ENCODE results near the gene BEX4. TPM values are rescaled to one million over a fixed set of nuclear protein-coding genes. Genes with fewer than 3 reads are reported as not detected.
A peak's percentile ranks its signal among the peaks of the same experiment; 100 is the strongest.

BEX4 gene
- polyA plus RNA-seq, 3 donors, result 17.6 to 33.5 (median 28.6) TPM

DNA sequence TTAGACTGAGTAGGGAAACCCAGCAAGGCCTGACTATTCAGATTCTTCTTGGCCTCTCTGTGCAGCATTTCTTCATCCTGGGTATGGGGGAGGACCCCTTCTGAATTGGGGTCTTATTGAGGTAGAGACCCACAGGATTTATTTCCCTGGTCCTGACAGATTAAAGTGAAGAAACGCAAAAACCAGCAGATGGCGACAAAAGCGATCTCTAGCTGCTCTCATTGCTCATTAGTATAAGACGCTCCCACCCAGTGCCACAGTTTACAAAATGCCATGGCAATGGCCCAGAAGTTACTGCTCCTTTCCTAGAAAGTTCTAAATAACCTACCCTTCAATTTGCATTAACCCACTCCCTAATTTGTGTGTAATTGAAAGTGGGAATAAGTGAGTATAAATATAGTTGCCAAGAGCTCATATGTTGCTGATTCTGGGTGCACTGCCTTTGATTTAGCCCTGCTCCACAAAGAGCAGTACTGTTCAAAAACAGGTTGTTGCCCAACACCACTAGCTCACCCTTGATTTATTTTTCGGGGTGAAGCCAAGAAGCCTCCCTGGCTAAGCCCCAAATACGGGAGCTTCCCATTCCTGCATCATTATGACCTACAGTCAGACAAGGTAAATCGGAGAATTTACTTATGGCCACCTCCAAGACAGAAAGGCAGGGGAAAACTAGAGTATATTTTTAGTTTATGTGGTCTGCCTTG, 3.7 kb upstream of the BEX4 start:
- DNase-seq, result peak; percentile 6 to 52 (median 32)
- Histone ChIP-seq H3K27ac (ENCODE audit: low read depth in 1 of 2, low read length in 2 of 2) (no peak overlapping the region), H3K9ac (ENCODE audit: insufficient read depth, low read length, poor library complexity, severe bottlenecking) (no peak overlapping the region), H3K4me2 (replicated peaks; ENCODE audit: extremely low read depth, low read length, poor library complexity, severe bottlenecking) (no peak overlapping the region), H3K9me3 (replicated peaks in 1 of 2; ENCODE audit: control insufficient read depth in 1 of 2, insufficient read depth in 1 of 2, low read length in 2 of 2) (no peaks in the 10 kb centered on the region), H2AFZ (ENCODE audit: insufficient read depth, low read depth, low read length, poor library complexity, severe bottlenecking) (no peak overlapping the region), H3K36me3 (replicated peaks in 1 of 2; ENCODE audit: control insufficient read depth in 1 of 2, insufficient read depth in 2 of 2, low read length in 2 of 2) (no peaks in the 10 kb centered on the region), H3K27me3 (ENCODE audit: control insufficient read depth in 2 of 2, insufficient read depth in 2 of 2, low read length in 2 of 2) (no peaks in the 10 kb centered on the region), H3K79me2 (ENCODE audit: insufficient read depth, low read length) (no peaks in the 10 kb centered on the region), H3K4me1 (ENCODE audit: control insufficient read depth in 1 of 2, insufficient read depth in 2 of 2, low read length in 2 of 2) (peaks cover 0 to 8% of the 10 kb centered on the region in 2 donors), H3K4me3 (replicated peaks in 1 of 3; ENCODE audit: low read depth in 2 of 3, low read length in 3 of 3) (no peak overlapping the region), H4K20me1 (ENCODE audit: insufficient read depth, low read length) (no peaks in the 10 kb centered on the region)
- intact Hi-C loops (cut with micrococcal nuclease), result no loop called here
- no peak overlapping the region for H3K27ac Mint-ChIP-seq
- peaks cover 7% of the 10 kb centered on the region for H3K4me1 Mint-ChIP-seq
- TF ChIP-seq, protein P1, sequence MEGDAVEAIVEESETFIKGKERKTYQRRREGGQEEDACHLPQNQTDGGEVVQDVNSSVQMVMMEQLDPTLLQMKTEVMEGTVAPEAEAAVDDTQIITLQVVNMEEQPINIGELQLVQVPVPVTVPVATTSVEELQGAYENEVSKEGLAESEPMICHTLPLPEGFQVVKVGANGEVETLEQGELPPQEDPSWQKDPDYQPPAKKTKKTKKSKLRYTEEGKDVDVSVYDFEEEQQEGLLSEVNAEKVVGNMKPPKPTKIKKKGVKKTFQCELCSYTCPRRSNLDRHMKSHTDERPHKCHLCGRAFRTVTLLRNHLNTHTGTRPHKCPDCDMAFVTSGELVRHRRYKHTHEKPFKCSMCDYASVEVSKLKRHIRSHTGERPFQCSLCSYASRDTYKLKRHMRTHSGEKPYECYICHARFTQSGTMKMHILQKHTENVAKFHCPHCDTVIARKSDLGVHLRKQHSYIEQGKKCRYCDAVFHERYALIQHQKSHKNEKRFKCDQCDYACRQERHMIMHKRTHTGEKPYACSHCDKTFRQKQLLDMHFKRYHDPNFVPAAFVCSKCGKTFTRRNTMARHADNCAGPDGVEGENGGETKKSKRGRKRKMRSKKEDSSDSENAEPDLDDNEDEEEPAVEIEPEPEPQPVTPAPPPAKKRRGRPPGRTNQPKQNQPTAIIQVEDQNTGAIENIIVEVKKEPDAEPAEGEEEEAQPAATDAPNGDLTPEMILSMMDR (IDR thresholded peaks at IDR 0.05), result peak; percentile 27
- WGBS (ENCODE audit: insufficient coverage), result 0% methylated on average over 3 of the region's 7 CpGs
- peaks cover 0 to 8% (median 0%) of the 10 kb centered on the region in 3 donors for H3K27me3 Mint-ChIP-seq (ENCODE audit: low read depth in 3 of 3)
- no peaks in the 10 kb centered on the region for H3K36me3 Mint-ChIP-seq
- H3K4me3 Mint-ChIP-seq, result no peak overlapping the region
- peaks cover 0 to 3% (median 0%) of the 10 kb centered on the region in 7 donors for H3K9me3 Mint-ChIP-seq

DNA sequence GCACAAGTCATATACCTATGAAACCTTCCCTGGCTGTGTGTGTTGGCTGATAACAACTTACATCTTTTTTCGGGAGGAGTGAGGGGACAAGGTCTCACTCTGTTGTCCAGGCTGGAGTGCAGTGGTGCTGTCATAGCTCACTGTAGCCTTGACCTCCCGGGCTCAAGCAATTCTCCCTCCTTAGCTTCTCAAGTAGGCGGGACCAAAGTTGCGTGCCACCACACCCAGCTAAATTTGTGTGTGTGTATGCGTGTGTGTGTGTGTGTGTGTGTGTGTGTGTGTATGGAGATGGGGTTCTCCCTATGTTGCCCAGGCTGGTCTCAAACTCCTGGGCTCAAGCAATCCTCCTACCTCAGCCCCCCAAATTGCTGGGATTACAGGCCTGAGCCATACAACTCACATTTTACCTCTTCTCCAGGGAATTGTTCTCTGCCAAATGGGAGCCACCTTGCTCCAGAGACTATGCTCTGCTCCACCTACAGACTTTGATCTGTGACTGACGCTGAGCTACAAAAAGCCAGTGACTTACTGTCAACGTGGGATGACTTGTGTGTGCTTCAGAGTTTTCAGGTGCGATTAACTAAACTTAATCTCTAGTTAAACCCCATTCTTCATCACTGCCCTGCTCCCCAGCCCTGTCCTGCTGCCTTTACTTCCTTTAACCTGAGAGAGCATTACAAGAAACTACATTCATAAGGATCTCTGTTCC, 2.0 kb upstream of the BEX4 start:
- Histone ChIP-seq H4K20me1 (ENCODE audit: insufficient read depth, low read length) (no peaks in the 10 kb centered on the region), H3K27me3 (ENCODE audit: control insufficient read depth in 2 of 2, insufficient read depth in 2 of 2, low read length in 2 of 2) (no peaks in the 10 kb centered on the region), H3K4me3 (replicated peaks in 1 of 3; ENCODE audit: low read depth in 2 of 3, low read length in 3 of 3) (no peak overlapping the region), H2AFZ (ENCODE audit: insufficient read depth, low read depth, low read length, poor library complexity, severe bottlenecking) (no peak overlapping the region), H3K9ac (ENCODE audit: insufficient read depth, low read length, poor library complexity, severe bottlenecking) (no peak overlapping the region), H3K27ac (ENCODE audit: low read depth in 1 of 2, low read length in 2 of 2) (no peak overlapping the region), H3K4me1 (ENCODE audit: control insufficient read depth in 1 of 2, insufficient read depth in 2 of 2, low read length in 2 of 2) (peaks cover 0 to 8% of the 10 kb centered on the region in 2 donors), H3K36me3 (replicated peaks in 1 of 2; ENCODE audit: control insufficient read depth in 1 of 2, insufficient read depth in 2 of 2, low read length in 2 of 2) (no peaks in the 10 kb centered on the region), H3K4me2 (replicated peaks; ENCODE audit: extremely low read depth, low read length, poor library complexity, severe bottlenecking) (no peak overlapping the region), H3K79me2 (ENCODE audit: insufficient read depth, low read length) (no peaks in the 10 kb centered on the region), H3K9me3 (replicated peaks in 1 of 2; ENCODE audit: control insufficient read depth in 1 of 2, insufficient read depth in 1 of 2, low read length in 2 of 2) (no peaks in the 10 kb centered on the region)
- Mint-ChIP-seq H3K9me3 (peaks cover 0 to 3% (median 0%) of the 10 kb centered on the region in 7 donors), H3K27ac (no peak overlapping the region), H3K4me3 (no peak overlapping the region), H3K27me3 (ENCODE audit: low read depth in 3 of 3) (peaks cover 0 to 8% (median 0%) of the 10 kb centered on the region in 3 donors), H3K4me1 (peaks cover 8% of the 10 kb centered on the region), H3K36me3 (peaks cover 2 to 3% of the 10 kb centered on the region in 2 donors)
- TF ChIP-seq, protein P1 (IDR thresholded peaks at IDR 0.05), result no peak
- WGBS (ENCODE audit: insufficient coverage), result no CpG with 5 or more reads among the region's 8 CpGs
- intact Hi-C loops (cut with micrococcal nuclease), result no loop called here
- no peak for DNase-seq

Measured in CD14-positive monocyte (primary cell).